GM12872 (cell line): Measurements from ENCODE around the gene SRD5A3.

Experiments
- TF ChIP-seq, protein P1 (sequence below): IDR thresholded peaks from 3 replicates; pipeline ENCODE4 v1.5.1; 2011; ENCODE audit warnings: low read depth, mild to moderate bottlenecking, low read length, moderate library complexity; ENCODE audit not compliant: insufficient read depth

The SRD5A3 gene

DNA sequence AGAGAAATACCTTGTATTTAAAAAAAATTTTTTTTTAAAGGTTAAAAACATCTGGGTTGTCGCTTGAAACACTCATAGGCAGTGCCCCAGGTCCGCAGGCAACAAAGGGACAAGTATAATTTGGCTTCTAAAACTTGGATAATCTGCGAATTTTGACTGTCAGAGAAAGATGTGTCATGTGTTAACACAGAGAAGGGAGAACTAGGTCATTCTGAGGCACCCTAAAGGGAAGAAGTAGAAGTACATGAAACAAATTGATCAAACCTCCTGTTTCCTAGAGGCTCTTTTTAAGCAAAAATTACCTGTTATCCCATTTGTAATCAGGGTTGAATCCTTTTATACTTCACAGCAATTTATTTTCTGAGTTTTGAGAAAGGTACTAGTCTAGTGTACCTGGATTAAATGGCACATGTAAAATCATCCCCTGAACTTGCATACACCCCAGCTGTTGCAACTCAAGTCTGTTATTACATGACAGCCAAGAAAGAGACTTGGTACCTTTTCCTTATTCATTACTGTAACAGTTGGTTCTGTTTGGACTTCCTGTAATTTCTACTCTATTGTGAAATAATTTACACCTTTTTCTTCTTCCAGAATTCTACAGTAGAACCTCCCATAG lies 1.7 kb downstream of the SRD5A3 start:
- TF ChIP-seq, protein P1, sequence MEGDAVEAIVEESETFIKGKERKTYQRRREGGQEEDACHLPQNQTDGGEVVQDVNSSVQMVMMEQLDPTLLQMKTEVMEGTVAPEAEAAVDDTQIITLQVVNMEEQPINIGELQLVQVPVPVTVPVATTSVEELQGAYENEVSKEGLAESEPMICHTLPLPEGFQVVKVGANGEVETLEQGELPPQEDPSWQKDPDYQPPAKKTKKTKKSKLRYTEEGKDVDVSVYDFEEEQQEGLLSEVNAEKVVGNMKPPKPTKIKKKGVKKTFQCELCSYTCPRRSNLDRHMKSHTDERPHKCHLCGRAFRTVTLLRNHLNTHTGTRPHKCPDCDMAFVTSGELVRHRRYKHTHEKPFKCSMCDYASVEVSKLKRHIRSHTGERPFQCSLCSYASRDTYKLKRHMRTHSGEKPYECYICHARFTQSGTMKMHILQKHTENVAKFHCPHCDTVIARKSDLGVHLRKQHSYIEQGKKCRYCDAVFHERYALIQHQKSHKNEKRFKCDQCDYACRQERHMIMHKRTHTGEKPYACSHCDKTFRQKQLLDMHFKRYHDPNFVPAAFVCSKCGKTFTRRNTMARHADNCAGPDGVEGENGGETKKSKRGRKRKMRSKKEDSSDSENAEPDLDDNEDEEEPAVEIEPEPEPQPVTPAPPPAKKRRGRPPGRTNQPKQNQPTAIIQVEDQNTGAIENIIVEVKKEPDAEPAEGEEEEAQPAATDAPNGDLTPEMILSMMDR = no peak

DNA sequence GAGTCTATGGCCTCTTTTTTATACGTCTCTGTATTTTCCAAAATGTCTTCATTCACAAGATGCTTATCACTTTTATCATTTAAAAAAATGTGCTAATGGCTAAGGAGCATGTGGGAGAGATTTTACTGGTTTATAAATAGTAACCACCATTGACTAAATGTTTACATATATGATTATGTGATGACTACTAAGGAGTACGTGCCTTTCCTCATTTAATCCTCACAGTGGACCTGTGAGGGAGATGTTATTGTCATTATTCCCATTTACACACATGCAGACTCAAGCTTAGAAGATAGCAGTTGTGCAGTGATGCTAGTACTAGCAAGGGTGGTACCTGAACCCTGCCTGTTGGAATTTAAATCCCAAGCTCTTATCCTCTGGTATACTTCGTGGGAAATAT lies 2.4 kb downstream of the SRD5A3 start:
- TF ChIP-seq, protein P1 = no peak

DNA sequence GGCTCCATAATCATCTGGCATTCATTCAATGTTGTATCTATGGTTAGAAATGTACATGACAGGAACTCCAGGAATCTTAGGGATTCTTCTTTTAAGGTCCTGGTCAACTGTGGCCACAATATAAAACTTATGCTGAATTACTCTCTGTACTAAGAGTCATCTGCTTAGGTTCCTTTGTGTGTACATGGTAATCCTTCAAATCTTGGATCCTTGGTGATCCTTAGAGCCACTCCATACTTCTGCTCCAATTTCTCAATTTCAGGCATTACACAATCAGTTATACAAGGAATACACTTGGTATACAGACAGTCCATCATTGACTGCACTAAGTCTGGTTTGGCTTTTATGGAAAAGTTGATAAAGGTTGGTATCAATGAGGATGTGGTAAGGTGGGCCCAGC lies 5.8 kb downstream of the SRD5A3 start:
- TF ChIP-seq, protein P1 = no peak

DNA sequence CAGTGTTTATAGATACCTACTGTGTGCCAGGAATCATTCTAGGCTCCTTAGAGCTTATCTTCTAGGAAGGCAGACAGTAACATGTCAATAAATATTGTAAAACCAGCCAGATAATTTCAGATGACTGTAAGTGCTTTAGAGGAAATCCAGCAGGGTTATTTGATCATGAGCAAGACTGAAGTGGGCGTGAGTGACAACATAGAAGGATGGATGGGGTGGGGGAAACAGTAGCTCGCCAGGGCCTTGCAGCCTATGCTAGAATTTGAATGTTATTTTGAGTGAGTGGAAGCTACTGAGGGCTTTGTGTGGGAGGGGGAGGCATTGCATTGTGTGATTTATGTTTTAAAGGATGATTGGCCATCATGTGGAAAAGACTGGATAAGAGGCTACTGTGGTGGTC lies 6.7 kb downstream of the SRD5A3 start:
- TF ChIP-seq, protein P1 = no peak

DNA sequence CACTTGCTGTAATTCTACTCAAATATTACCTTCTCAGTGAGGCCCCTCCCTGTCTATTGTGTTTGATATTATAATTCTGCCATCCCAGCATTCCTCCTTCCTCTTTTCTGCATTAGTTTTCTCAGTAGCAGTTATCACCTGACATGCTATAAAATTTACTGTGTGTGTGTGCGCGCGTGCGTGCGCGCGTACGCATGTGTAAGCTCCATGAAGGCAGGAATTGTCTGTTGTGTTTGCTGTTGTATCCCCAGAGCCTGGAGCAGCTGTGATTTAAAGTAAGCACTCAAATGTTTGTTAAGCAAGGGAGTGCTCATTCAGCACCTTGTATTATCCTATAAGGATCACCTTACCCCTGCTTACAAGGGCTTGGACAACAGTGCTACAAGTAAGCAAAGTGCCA lies 8.6 kb downstream of the SRD5A3 start:
- TF ChIP-seq, protein P1 = no peak

DNA sequence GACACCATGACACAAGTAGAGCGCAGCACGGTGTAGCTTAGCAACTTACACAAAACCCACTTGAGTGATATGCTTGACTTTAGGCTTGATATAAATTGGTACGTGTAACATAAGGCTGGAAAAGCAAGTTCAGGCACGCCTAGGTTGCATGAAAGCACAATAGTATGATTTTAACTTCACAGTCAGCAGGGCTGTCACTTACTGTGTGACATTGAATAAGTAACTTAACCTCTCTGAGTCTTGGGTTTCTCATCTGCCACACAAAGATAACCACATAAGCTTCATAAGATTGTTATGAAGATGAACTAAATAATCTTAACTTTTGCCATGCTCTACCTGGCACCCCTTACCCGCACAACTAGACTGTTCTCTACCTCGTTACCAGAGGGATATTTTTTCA lies 9.5 kb downstream of the SRD5A3 start:
- TF ChIP-seq, protein P1 = no peak

DNA sequence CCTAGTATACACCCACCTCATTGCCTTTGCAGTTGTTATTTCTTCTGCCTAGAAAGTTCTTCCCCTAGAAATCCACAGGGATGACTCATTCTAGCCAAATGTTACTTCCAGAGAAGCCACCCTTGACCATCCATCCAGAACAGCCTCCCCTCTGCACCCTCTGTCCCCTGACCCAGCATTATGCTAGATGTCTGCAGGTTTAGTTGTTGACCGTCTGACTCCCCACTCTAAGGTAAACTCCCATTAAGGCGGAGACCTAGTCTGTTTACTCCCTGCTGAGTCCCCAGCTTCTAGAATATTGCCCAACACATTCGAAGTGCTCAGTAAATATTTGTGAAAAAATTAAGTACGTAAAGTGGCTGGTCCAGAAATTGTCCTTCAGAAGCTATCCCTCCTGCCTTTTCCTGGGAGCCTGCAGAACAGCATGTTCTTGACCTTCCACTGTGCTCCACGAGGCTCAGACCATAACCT lies 11.0 kb downstream of the SRD5A3 start:
- TF ChIP-seq, protein P1 = no peak
